Liver (tissue), 9 donors: ENCODE results near the gene IL23A. TPM values are rescaled to one million over a fixed set of nuclear protein-coding genes. Genes with fewer than 3 reads are reported as not detected.

Experiments
- DNase-seq: peaks from one replicate; pipeline ENCODE4 v3.0.0-alpha.2; 2017; ENCODE audit warnings: low spot score
- H3K27ac ChIP-seq, 2 donors: one replicate each; pipeline ENCODE4 v1.7.0; 2013; ENCODE audit warnings: inconsistent platforms in 2 of 2, low read length in 2 of 2, control low read depth in 1 of 2, low read depth in 1 of 2, mild to moderate bottlenecking in 1 of 2
- H3K27me3 ChIP-seq, 4 donors: one replicate each; pipeline versions ENCODE4 v1.6.1 to v1.7.0; 2013; ENCODE audit warnings: low read length in 3 of 4, inconsistent platforms in 1 of 4, mild to moderate bottlenecking in 1 of 4, moderate library complexity in 1 of 4; ENCODE audit not compliant: control insufficient read depth in 4 of 4, insufficient read depth in 4 of 4
- H3K36me3 ChIP-seq, 4 donors: one replicate each; pipeline versions ENCODE4 v1.6.1 to v1.7.0; 2013; ENCODE audit warnings: low read length in 3 of 4, mild to moderate bottlenecking in 3 of 4, low read depth in 1 of 4, moderate library complexity in 1 of 4; ENCODE audit not compliant: control insufficient read depth in 4 of 4, insufficient read depth in 3 of 4
- H3K4me1 ChIP-seq, 4 donors: one replicate each; pipeline versions ENCODE4 v1.6.1 to v1.7.0; 2013; ENCODE audit warnings: low read length in 3 of 4, mild to moderate bottlenecking in 3 of 4, moderate library complexity in 1 of 4; ENCODE audit not compliant: control insufficient read depth in 4 of 4, insufficient read depth in 4 of 4
- H3K4me3 ChIP-seq, 3 donors: one replicate each; pipeline versions ENCODE4 v1.6.1 to v1.7.0; 2013; ENCODE audit warnings: low read length in 3 of 3, control low read depth in 1 of 3, low read depth in 1 of 3, mild to moderate bottlenecking in 1 of 3
- H3K9ac ChIP-seq, 2 donors: one replicate each; pipeline ENCODE4 v1.7.0; 2013; ENCODE audit warnings: low read length in 2 of 2, mild to moderate bottlenecking in 2 of 2, moderate library complexity in 2 of 2, control low read depth in 1 of 2, low read depth in 1 of 2
- H3K9me3 ChIP-seq, 4 donors: one replicate each; pipeline versions ENCODE4 v1.6.1 to v1.7.0; 2013; ENCODE audit warnings: low read length in 3 of 4; ENCODE audit not compliant: control insufficient read depth in 4 of 4
- ATF3 ChIP-seq: IDR thresholded peaks from 2 replicates; pipeline ENCODE4 v1.6.1; 2016; ENCODE audit warnings: antibody characterized with exemption
- CTCF ChIP-seq: fragments of 150-350 bp; IDR thresholded peaks from 2 replicates; pipeline ENCODE4 v1.5.1; 2017; ENCODE audit warnings: improper control_type of control experiment, low read depth, low read length; ENCODE audit not compliant: missing input control
- EGR1 ChIP-seq, 2 donors: IDR thresholded peaks; 2 replicates each; pipeline ENCODE4 v1.6.1; 2016 to 2018; ENCODE audit warnings: antibody characterized with exemption in 2 of 2, low read depth in 2 of 2
- FOXA1 ChIP-seq: IDR thresholded peaks from 2 replicates; pipeline ENCODE4 v1.6.1; 2016; ENCODE audit warnings: antibody characterized with exemption
- FOXA2 ChIP-seq: IDR thresholded peaks from 2 replicates; pipeline ENCODE4 v1.6.1; 2016; ENCODE audit warnings: antibody characterized with exemption
- GABPA ChIP-seq, 2 donors: IDR thresholded peaks in 1 of 2; conservative IDR thresholded peaks in 1 of 2; 2 replicates each; pipeline ENCODE4 v1.6.1; 2016; ENCODE audit warnings: antibody characterized with exemption in 2 of 2, mild to moderate bottlenecking in 1 of 2, moderate library complexity in 1 of 2
- HNF4A ChIP-seq, 2 donors: conservative IDR thresholded peaks; 2 replicates each; pipeline ENCODE4 v1.6.1; 2016; ENCODE audit warnings: antibody characterized with exemption in 2 of 2, mild to moderate bottlenecking in 2 of 2
- HNF4G ChIP-seq: IDR thresholded peaks from 2 replicates; pipeline ENCODE4 v1.6.1; 2016; ENCODE audit warnings: antibody characterized with exemption
- JUND ChIP-seq, 2 donors: IDR thresholded peaks; 2 replicates each; pipeline ENCODE4 v1.6.1; 2016; ENCODE audit warnings: antibody characterized with exemption in 2 of 2
- MAX ChIP-seq: IDR thresholded peaks from 2 replicates; pipeline ENCODE4 v1.6.1; 2016; ENCODE audit warnings: antibody characterized with exemption
- NR2F2 ChIP-seq: IDR thresholded peaks from 2 replicates; pipeline ENCODE4 v1.6.1; 2016; ENCODE audit warnings: antibody characterized with exemption
- RAD21 ChIP-seq, 2 donors: IDR thresholded peaks; 2 replicates each; pipeline ENCODE4 v1.6.1; 2016; ENCODE audit warnings: antibody characterized with exemption in 2 of 2, mild to moderate bottlenecking in 2 of 2
- REST ChIP-seq: IDR thresholded peaks from 2 replicates; pipeline ENCODE4 v1.6.1; 2016; ENCODE audit warnings: antibody characterized with exemption, mild to moderate bottlenecking
- RXRA ChIP-seq, 2 donors: IDR thresholded peaks; 2 replicates each; pipeline ENCODE4 v1.6.1; 2017 to 2018; ENCODE audit warnings: antibody characterized with exemption in 2 of 2, mild to moderate bottlenecking in 1 of 2
- SP1 ChIP-seq: IDR thresholded peaks from 2 replicates; pipeline ENCODE4 v1.6.1; 2018; ENCODE audit warnings: antibody characterized with exemption, mild to moderate bottlenecking
- TAF1 ChIP-seq: conservative IDR thresholded peaks from 2 replicates; pipeline ENCODE4 v1.6.1; 2016; ENCODE audit warnings: antibody characterized with exemption, mild to moderate bottlenecking
- YY1 ChIP-seq: IDR thresholded peaks from 2 replicates; pipeline ENCODE4 v1.6.1; 2016; ENCODE audit warnings: antibody characterized with exemption, mild to moderate bottlenecking
- ZBTB33 ChIP-seq: IDR thresholded peaks from 2 replicates; pipeline ENCODE4 v1.6.1; 2016; ENCODE audit warnings: antibody characterized with exemption
- WGBS: extraction: QIAGEN DNeasy Blood & Tissue Kit; methylation state at CpG from one replicate; pipeline ENCODE4 v1.1.7; 2013; 5-methylcytosine and 5-hydroxymethylcytosine counted together
- polyA plus RNA-seq, 2 donors: library from polyadenylated mRNA; stranded (reverse) in 1 of 2; unstranded in 1 of 2; fragments of 200-250 nt in 1 of 2; fragments of >200 nt in 1 of 2; fragmentation: Nextera tagmentation in 1 of 2; extraction: Ambion mirVana in 1 of 2; gene quantifications; one replicate each; pipeline versions ENCODE4 v1.2.1 to v1.2.3, GENCODE V29; 2013 to 2015
- total RNA-seq, 2 donors: library from RNA; depleted of rRNA; stranded (reverse); fragments of >200 nt; gene quantifications; one replicate each; pipeline ENCODE4 v1.2.3, GENCODE V29; 2014
- donor health status: healthy.
- donor health status: healthy.
- donor health status: healthy.
- donor health status: healthy.
- donor health status: healthy.

The IL23A gene
- total and polyA plus RNA-seq, 4 donors: 0.14 to 0.25 (median 0.22) TPM; not detected in 1

GRCh38 chr12:56315622-56316473 lies 22.8 kb upstream of the IL23A start, which contains the start of gene CNPY2:
Gene CNPY2, minus strand, starts transcription at chr12:56315988. Its CDS starts 771 bp downstream, at chr12:56315217.
- Histone ChIP-seq H3K9ac (peak within 1 kb of the TSS; percentile 72 to 88), H3K36me3 (peaks cover 15 to 29% (median 20%) of the 10 kb centered on the region in 4 donors), H3K4me1 (peaks cover 0 to 20% (median 14%) of the 10 kb centered on the region in 4 donors), H3K27ac (peak within 1 kb of the TSS; percentile 86 to 98), H3K9me3 (no peaks in the 10 kb centered on the region), H3K4me3 (peak within 1 kb of the TSS; percentile 67 to 81 (median 69)), H3K27me3 (no peaks in the 10 kb centered on the region)
- TF ChIP-seq FOXA2 (no peak), RXRA (IDR thresholded peaks at IDR 0.05) (peak; percentile 73 to 78), HNF4A (conservative IDR thresholded peaks at IDR 0.05) (peak; percentile 49 to 70), FOXA1 (no peak), YY1 (peak; percentile 92), REST (peak; percentile 69), ATF3 (no peak), RAD21 (IDR thresholded peaks at IDR 0.05) (peak; percentile 52 to 59), ZBTB33 (peak; percentile 99), CTCF (no peak), HNF4G (no peak), EGR1 (IDR thresholded peaks at IDR 0.05; ENCODE audit: low read depth in 2 of 2) (no peak), MAX (peak; percentile 85), GABPA (IDR thresholded peaks at IDR 0.05 in 1 of 2, conservative IDR thresholded peaks at IDR 0.05 in 1 of 2) (peak in 1 of 2 donors; percentile 69), JUND (IDR thresholded peaks at IDR 0.05) (peak in 1 of 2 donors; percentile 37), TAF1 (peak; percentile 73), SP1 (peak; percentile 78), NR2F2 (peak; percentile 56)
- peak; percentile 94 for DNase-seq
- WGBS: under 1% methylated on average over 62 of the region's 62 CpGs
